Measurements from ENCODE around the gene MOGAT2. TPM values are rescaled to one million over a fixed set of nuclear protein-coding genes. Genes with fewer than 3 reads are reported as not detected.

MOGAT2 gene
- total and polyA plus RNA-seq, 2 donors (not counting 3 experiments of a cell fraction or from before 2014, with no cell fraction given) = not detected

DNA sequence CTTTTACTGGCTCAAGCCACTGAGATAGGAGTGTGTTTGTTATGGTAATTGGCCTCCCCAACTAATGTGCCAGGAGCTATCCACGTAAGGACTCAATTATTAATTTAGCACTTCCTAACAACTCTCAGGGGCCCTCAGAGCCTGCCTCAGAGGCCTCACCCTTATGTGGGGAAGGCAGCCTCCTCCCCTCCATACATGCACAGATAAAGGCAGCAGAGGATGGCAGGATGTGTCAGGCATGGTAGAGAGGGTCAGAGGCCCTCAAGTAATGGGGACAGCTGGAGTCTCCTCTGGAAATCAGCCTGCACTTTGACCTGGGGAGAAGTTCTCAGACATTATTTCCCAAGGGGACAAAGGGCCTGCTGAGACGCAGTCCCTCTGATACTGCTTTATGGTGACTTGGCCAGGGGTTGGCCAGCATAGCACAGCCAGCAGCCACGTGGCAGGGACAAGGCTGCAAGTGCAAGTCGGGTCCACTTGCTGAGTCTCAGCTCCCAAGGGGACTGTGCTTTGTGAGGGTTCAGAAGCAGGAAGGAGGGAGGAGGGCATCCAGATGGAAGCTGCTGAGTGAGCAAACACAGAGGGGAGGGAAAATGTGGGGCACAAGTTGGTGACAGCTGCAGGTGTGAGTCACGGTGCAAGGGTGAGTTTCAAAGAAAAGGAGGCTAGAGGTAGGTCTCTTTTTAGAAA is 17.0 kb downstream of the MOGAT2 start:
- no peak overlapping the region for H3K4me3 ChIP-seq (replicated peaks in 1 of 3; ENCODE audit: insufficient read depth in 1 of 3, low read depth in 1 of 3, low read length in 3 of 3)
- no peaks in the 10 kb centered on the region for H4K20me1 ChIP-seq (replicated peaks; ENCODE audit: control insufficient read depth, extremely low read depth, insufficient read depth, low read length)
- BruUV-seq (replicated peaks) = no TSS peak
- POLR2A ChIA-PET = no interaction called here
- no peak overlapping the region for H2AFZ ChIP-seq (ENCODE audit: low read depth, low read length)
- H3K27me3 ChIP-seq (ENCODE audit: control insufficient read depth in 2 of 2, insufficient read depth in 2 of 2, low read length in 2 of 2) = peaks cover 4 to 11% of the 10 kb centered on the region in 2 experiments
- H3K9me1 ChIP-seq (replicated peaks; ENCODE audit: control insufficient read depth, extremely low read depth, insufficient read depth, low read length) = no peaks in the 10 kb centered on the region
- H3K36me3 ChIP-seq (ENCODE audit: control insufficient read depth in 2 of 2, extremely low read depth in 1 of 2, insufficient read depth in 2 of 2, low read length in 2 of 2) = no peaks in the 10 kb centered on the region
- no peak overlapping the region for H3K4me2 ChIP-seq (ENCODE audit: insufficient read depth, low read length)
- H3K4me1 ChIP-seq (ENCODE audit: control insufficient read depth, extremely low read depth, insufficient read depth, low read length) = no peaks in the 10 kb centered on the region
- FAIRE-seq (no peak), DNase-seq (ENCODE audit: low read depth, low spot score) (no peak)
- no peaks in the 10 kb centered on the region for H3K9me3 ChIP-seq (replicated peaks; ENCODE audit: control insufficient read depth, insufficient read depth, low read length)
- H3K9ac ChIP-seq (replicated peaks; ENCODE audit: extremely low read depth, insufficient read depth, low read length) = no peak overlapping the region
- H3K79me2 ChIP-seq (ENCODE audit: control insufficient read depth, insufficient read depth, low read length) = no peaks in the 10 kb centered on the region
- CTCF ChIA-PET = interaction anchor here (0.7 to 1.7 kb wide), 3 partner anchors 11 to 28 kb away, joined by 3 to 8 read pairs (median 5); no protein-coding TSS in a partner anchor
- intact Hi-C loops (cut with micrococcal nuclease) = no loop called here
- dilution Hi-C loops (cut with MboI; ENCODE audit: extremely low pct_ligation_motif_present, low sequenced_read_pairs) = no loop called here
- H3K27ac ChIP-seq (ENCODE audit: insufficient read depth, low read depth, low read length) = no peak overlapping the region
- TF ChIP-seq JUN (IDR thresholded peaks at IDR 0.05; ENCODE audit: borderline replicate concordance, insufficient read depth, insufficient read length, low read depth) = no peak
- no peak for TF ChIP-seq MYC (IDR thresholded peaks at IDR 0.05; ENCODE audit: low read depth, low read length)
- no peak for TF ChIP-seq GATA2 (IDR thresholded peaks at IDR 0.05; ENCODE audit: insufficient read depth, insufficient read length, low read depth, low read length)
- TF ChIP-seq POLR2AphosphoS5 (IDR thresholded peaks at IDR 0.05; ENCODE audit: insufficient read depth, low read depth, low read length) = no peak
- TF ChIP-seq, protein P1, sequence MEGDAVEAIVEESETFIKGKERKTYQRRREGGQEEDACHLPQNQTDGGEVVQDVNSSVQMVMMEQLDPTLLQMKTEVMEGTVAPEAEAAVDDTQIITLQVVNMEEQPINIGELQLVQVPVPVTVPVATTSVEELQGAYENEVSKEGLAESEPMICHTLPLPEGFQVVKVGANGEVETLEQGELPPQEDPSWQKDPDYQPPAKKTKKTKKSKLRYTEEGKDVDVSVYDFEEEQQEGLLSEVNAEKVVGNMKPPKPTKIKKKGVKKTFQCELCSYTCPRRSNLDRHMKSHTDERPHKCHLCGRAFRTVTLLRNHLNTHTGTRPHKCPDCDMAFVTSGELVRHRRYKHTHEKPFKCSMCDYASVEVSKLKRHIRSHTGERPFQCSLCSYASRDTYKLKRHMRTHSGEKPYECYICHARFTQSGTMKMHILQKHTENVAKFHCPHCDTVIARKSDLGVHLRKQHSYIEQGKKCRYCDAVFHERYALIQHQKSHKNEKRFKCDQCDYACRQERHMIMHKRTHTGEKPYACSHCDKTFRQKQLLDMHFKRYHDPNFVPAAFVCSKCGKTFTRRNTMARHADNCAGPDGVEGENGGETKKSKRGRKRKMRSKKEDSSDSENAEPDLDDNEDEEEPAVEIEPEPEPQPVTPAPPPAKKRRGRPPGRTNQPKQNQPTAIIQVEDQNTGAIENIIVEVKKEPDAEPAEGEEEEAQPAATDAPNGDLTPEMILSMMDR (IDR thresholded peaks at IDR 0.05; ENCODE audit: extremely low read depth in 1 of 2, insufficient read depth in 1 of 2, low read depth in 1 of 2, low read length in 2 of 2) = no peak
- no peak for TF ChIP-seq EZH2 (IDR thresholded peaks at IDR 0.05; ENCODE audit: borderline replicate concordance, low read depth, low read length, severe bottlenecking)
- TF ChIP-seq, protein P2, sequence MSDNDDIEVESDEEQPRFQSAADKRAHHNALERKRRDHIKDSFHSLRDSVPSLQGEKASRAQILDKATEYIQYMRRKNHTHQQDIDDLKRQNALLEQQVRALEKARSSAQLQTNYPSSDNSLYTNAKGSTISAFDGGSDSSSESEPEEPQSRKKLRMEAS (IDR thresholded peaks at IDR 0.05; ENCODE audit: insufficient read depth, insufficient read length) = no peak
- no peak for TF ChIP-seq POLR2A (IDR thresholded peaks at IDR 0.05; ENCODE audit: low read depth, low read length)
- TF ChIP-seq FOS (IDR thresholded peaks at IDR 0.05; ENCODE audit: borderline replicate concordance, insufficient read depth, low read length) = no peak
